K562 (cell line): Measurements from ENCODE around the gene ZMIZ1. TPM values are rescaled to one million over a fixed set of nuclear protein-coding genes. Genes with fewer than 3 reads are reported as not detected.

ENCODE experiments used
- ATAC-seq: fragments of 200-7000 bp; cut with Tn5 transposase; 3 replicates; pipeline ENCODE4 v1.9.1; 2020; ENCODE audit warnings: moderate library complexity
- BruUV-seq: library from RNA; stranded (reverse); fragments of 400-500 nt; replicated peaks from 2 replicates; lab custom pipeline; 2021; lab: Mats Ljungman, UMichigan
- CTCF ChIA-PET: fragments of 300-600 bp; formaldehyde crosslinking; extraction: SDS; loops from one replicate; lab custom pipeline; 2021; ENCODE audit warnings: low intra/inter-chr PET ratio; lab: Yijun Ruan, JAX
- POLR2A ChIA-PET: fragments of 300-600, 350-650 bp; sonication (Branson Sonifier 250); formaldehyde crosslinking; extraction: SDS; loops from one replicate; lab custom pipeline; 2021; ENCODE audit warnings: antibody characterized with exemption, inconsistent platforms; lab: Yijun Ruan, JAX
- DNase-seq, 4 experiments: peaks; one replicate each; pipeline versions ENCODE4 v3.0.0 to v3.0.0-alpha.2; 2011 to 2018; ENCODE audit warnings: low spot score in 3 of 4, mixed read lengths in 3 of 4; ENCODE audit errors: extremely low read depth in 1 of 4
- FAIRE-seq: peaks from 2 replicates; lab custom pipeline; 2011; peaks lifted over from hg19 to GRCh38; lab: Jason Lieb, UNC
- H2AFZ ChIP-seq: 2 replicates; pipeline ENCODE4 v1.6.0; 2011; ENCODE audit warnings: low read depth, low read length, control low read depth, inconsistent platforms
- H3K27ac ChIP-seq: fragments of 200-600 bp; 3 replicates; pipeline ENCODE4 v1.8.0; 2011; ENCODE audit warnings: low read depth, mild to moderate bottlenecking, control low read depth, inconsistent platforms, low read length, moderate library complexity, mixed read lengths; ENCODE audit errors: extremely low read depth
- H3K27me3 ChIP-seq, 2 experiments: fragments of 300-600 bp in 1 of 2; 2 replicates in 1 of 2; 3 replicates in 1 of 2; pipeline versions ENCODE4 v1.6.0 to v1.8.0; 2011; ENCODE audit warnings: inconsistent platforms in 2 of 2, low read length in 2 of 2, mild to moderate bottlenecking in 1 of 2, mixed read lengths in 1 of 2, moderate library complexity in 1 of 2; ENCODE audit not compliant: control insufficient read depth in 2 of 2, insufficient read depth in 2 of 2
- H3K36me3 ChIP-seq: fragments of 300-600 bp; 3 replicates; pipeline ENCODE4 v1.8.0; 2011; ENCODE audit warnings: mild to moderate bottlenecking, low read length, inconsistent platforms; ENCODE audit not compliant: control insufficient read depth, insufficient read depth
- H3K4me1 ChIP-seq, 2 experiments: fragments of 200-600 bp in 1 of 2; replicated peaks in 1 of 2; 2 replicates in 1 of 2; 3 replicates in 1 of 2; pipeline versions ENCODE4 v1.5.1 to v1.8.0; 2011; ENCODE audit warnings: inconsistent platforms in 2 of 2, low read length in 2 of 2, mild to moderate bottlenecking in 1 of 2, mixed read lengths in 1 of 2, moderate library complexity in 1 of 2; ENCODE audit not compliant: control insufficient read depth in 2 of 2, insufficient read depth in 2 of 2
- H3K4me2 ChIP-seq: 2 replicates; pipeline ENCODE4 v1.6.1; 2011; ENCODE audit warnings: low read length, control low read depth, inconsistent platforms, mixed read lengths; ENCODE audit not compliant: insufficient read depth
- H3K4me3 ChIP-seq: fragments of 200-600 bp; sonication (generic), shearing (Covaris generic); 2 replicates; pipeline ENCODE4 v1.5.1; 2016; ENCODE audit warnings: control low read depth, inconsistent platforms
- H3K79me2 ChIP-seq: fragments of 200-600 bp; 3 replicates; pipeline ENCODE4 v1.8.0; 2011; ENCODE audit warnings: low read length, inconsistent platforms; ENCODE audit not compliant: control insufficient read depth, insufficient read depth
- H3K9ac ChIP-seq, 2 experiments: 2 replicates each; pipeline versions ENCODE4 v1.6.0 to v1.6.1; 2011; ENCODE audit warnings: low read depth in 2 of 2, low read length in 2 of 2, control low read depth in 1 of 2, inconsistent platforms in 1 of 2, mild to moderate bottlenecking in 1 of 2, mixed read lengths in 1 of 2; ENCODE audit not compliant: insufficient read depth in 1 of 2
- H3K9me1 ChIP-seq: one replicate; pipeline ENCODE4 v1.6.0; 2011; ENCODE audit warnings: inconsistent platforms, mild to moderate bottlenecking, low read length, moderate library complexity; ENCODE audit not compliant: control insufficient read depth, insufficient read depth
- H3K9me3 ChIP-seq: replicated peaks from 2 replicates; pipeline ENCODE4 v1.5.1; 2011; ENCODE audit warnings: low read depth, low read length, inconsistent platforms; ENCODE audit not compliant: control insufficient read depth, insufficient read depth
- H4K20me1 ChIP-seq: replicated peaks from 2 replicates; pipeline ENCODE4 v1.6.1; 2011; ENCODE audit warnings: low read length, inconsistent platforms, mixed read lengths; ENCODE audit not compliant: control insufficient read depth, insufficient read depth
- ARID2 ChIP-seq: fragments of 450-650 bp; IDR thresholded peaks from 2 replicates; pipeline ENCODE4 v1.6.1; 2017; ENCODE audit warnings: antibody characterized with exemption, mild to moderate bottlenecking
- CSDE1 ChIP-seq, 2 experiments: fragments of 450-650 bp; IDR thresholded peaks; 2 replicates each; pipeline ENCODE4 v1.6.1; 2016; ENCODE audit warnings: mild to moderate bottlenecking in 1 of 2
- E2F6 ChIP-seq, 2 experiments: IDR thresholded peaks; 2 replicates each; pipeline ENCODE4 v1.6.1; 2011; ENCODE audit warnings: borderline replicate concordance in 1 of 2, control low read depth in 1 of 2, low read depth in 1 of 2, low read length in 1 of 2, mild to moderate bottlenecking in 1 of 2, mixed read lengths in 1 of 2, moderate library complexity in 1 of 2; ENCODE audit not compliant: insufficient read depth in 1 of 2, insufficient read length in 1 of 2, poor library complexity in 1 of 2, severe bottlenecking in 1 of 2; ENCODE audit errors: extremely low read depth in 1 of 2
- GABPA ChIP-seq: fragments of 200-800 bp; sonication (Bioruptor generic); conservative IDR thresholded peaks from 2 replicates; pipeline ENCODE4 v1.6.1; 2016; ENCODE audit warnings: low read depth, missing genetic modification characterization, missing compliant biosample characterization
- GABPB2 ChIP-seq: fragments of 250-450 bp; sonication (Bioruptor Pico); conservative IDR thresholded peaks from 2 replicates; pipeline ENCODE4 v1.5.1; 2021; ENCODE audit warnings: mild to moderate bottlenecking
- GTF2E2 ChIP-seq: fragments of 200-800 bp; sonication (Bioruptor generic); IDR thresholded peaks from 2 replicates; pipeline ENCODE4 v1.6.1; 2016; ENCODE audit warnings: missing genetic modification characterization, missing compliant biosample characterization
- KDM4B ChIP-seq, 2 experiments: fragments of 450-650 bp in 1 of 2; sonication (generic) in 1 of 2; IDR thresholded peaks; 2 replicates each; pipeline ENCODE4 v1.6.1; 2016 to 2017; ENCODE audit warnings: borderline replicate concordance in 2 of 2, antibody characterized with exemption in 1 of 2, low read depth in 1 of 2, mild to moderate bottlenecking in 1 of 2
- MAFK ChIP-seq: IDR thresholded peaks from 2 replicates; pipeline ENCODE4 v1.6.1; 2011; ENCODE audit warnings: low read length, improper control_type of control experiment
- NCOA1 ChIP-seq: fragments of 450-650 bp; IDR thresholded peaks from 2 replicates; pipeline ENCODE4 v1.6.1; 2016; ENCODE audit warnings: low read depth
- RUNX1 ChIP-seq: sonication (generic); IDR thresholded peaks from 2 replicates; pipeline ENCODE4 v1.6.1; 2016; ENCODE audit warnings: antibody characterized with exemption, low read depth
- SRSF3 ChIP-seq: fragments of 200-400 bp; formaldehyde crosslinking; IDR thresholded peaks from 2 replicates; pipeline ENCODE4 v1.6.1; 2016; ENCODE audit warnings: mild to moderate bottlenecking, low read length, moderate library complexity; ENCODE audit not compliant: insufficient read depth
- VEZF1 ChIP-seq: fragments of 200-800 bp; sonication (Bioruptor generic); IDR thresholded peaks from 2 replicates; pipeline ENCODE4 v1.6.1; 2017; ENCODE audit warnings: missing genetic modification characterization, missing compliant biosample characterization
- XRCC5 ChIP-seq: fragments of 200-400 bp; formaldehyde crosslinking; IDR thresholded peaks from 2 replicates; pipeline ENCODE4 v1.6.1; 2017; ENCODE audit warnings: low read depth, mild to moderate bottlenecking, low read length
- ZNF239 ChIP-seq: fragments of 250-450 bp; sonication (Bioruptor Pico); IDR thresholded peaks from 2 replicates; pipeline ENCODE4 v1.4.0; 2020; ENCODE audit warnings: mild to moderate bottlenecking
- WGBS: fragments of 100-300 bp; shearing (Covaris generic); methylation state at CpG from one replicate; pipeline ENCODE4 v1.1.6; 2016; ENCODE audit warnings: low coverage, mixed read lengths; ENCODE audit not compliant: insufficient coverage; ENCODE audit errors: missing lambda C conversion rate; 5-methylcytosine and 5-hydroxymethylcytosine counted together
- in situ Hi-C: fragments of 300-500 bp; cut with MboI; formaldehyde crosslinking; loops from 4 replicates; pipeline ENCODE4 v1.15.0; 2018; ENCODE audit warnings: inconsistent platforms, mixed read lengths
- intact Hi-C: fragments of 100-400 bp; cut with micrococcal nuclease; formaldehyde crosslinking; loops from 2 replicates; pipeline ENCODE4 v1.14.2; 2022
- polyA plus RNA-seq, 8 experiments: library from polyadenylated mRNA; depleted of rRNA in 4 of 8; stranded (reverse) in 5 of 8; unstranded in 3 of 8; fragments of >200 nt; fragmentation: Nextera tagmentation in 2 of 8; fragmentation: Illumina TruSeq in 1 of 8; extraction: Ambion mirVana in 2 of 8; extraction: Trizol in 1 of 8; gene quantifications; 2 replicates each; pipeline versions ENCODE4 v1.2.1 to v1.2.3, GENCODE V29; 2011 to 2014; ENCODE audit warnings: inconsistent platforms in 1 of 8, missing spikeins in 1 of 8
- total RNA-seq, 7 experiments: library from RNA; depleted of rRNA in 6 of 7; stranded (reverse); fragments of >200 nt in 6 of 7; fragmentation: Illumina TruSeq in 2 of 7; extraction: Trizol in 2 of 7; gene quantifications; 2 replicates each; pipeline versions ENCODE4 v1.2.1 to v1.2.3, GENCODE V29; 2011 to 2021; ENCODE audit warnings: low replicate concordance in 1 of 7

ZMIZ1 gene
- total and polyA plus RNA-seq, 9 of the 15 experiments (the other 6 are each of a cell fraction or from before 2014, with no cell fraction given) = 1.0 to 37.3 (median 4.3) TPM

- no peak overlapping the region for H3K9ac ChIP-seq
- no peaks in the 10 kb centered on the region; the same call in 1 of the 2 replicates for H4K20me1 ChIP-seq
- DNase-seq = no peak
- no peak for FAIRE-seq
- no peaks in the 10 kb centered on the region for H3K4me1 ChIP-seq
- no peak overlapping the region for H3K4me2 ChIP-seq
- H3K9me3 ChIP-seq = no peaks in the 10 kb centered on the region
- no peaks in the 10 kb centered on the region for H3K9me1 ChIP-seq
- ATAC-seq = no peak
- TF ChIP-seq XRCC5 (no peak), SRSF3 (no peak), RUNX1 (no peak), ZNF239 (CRISPR knock-in tag) (no peak), ARID2 (no peak), VEZF1 (CRISPR knock-in tag) (no peak), GTF2E2 (tag) (no peak), NCOA1 (no peak), GABPB2 (CRISPR knock-in tag) (no peak), E2F6 (IDR thresholded peaks at IDR 0.05; ENCODE audit: borderline replicate concordance in 1 of 2, extremely low read depth in 1 of 2, insufficient read depth in 1 of 2, insufficient read length in 1 of 2, low read depth in 1 of 2, low read length in 1 of 2, poor library complexity in 1 of 2, severe bottlenecking in 1 of 2) (no peak), KDM4B (IDR thresholded peaks at IDR 0.05; ENCODE audit: borderline replicate concordance in 2 of 2, low read depth in 1 of 2) (no peak), MAFK (no peak), GABPA (no peak), CSDE1 (IDR thresholded peaks at IDR 0.05) (no peak)
- ChIA-PET POLR2A (interaction anchor here (3.6 kb wide), 1 partner anchor 17 kb away, joined by 16 read pairs; no protein-coding TSS in a partner anchor), CTCF (no interaction called here)
- no TSS peak for BruUV-seq
- peaks cover 4% of the 10 kb centered on the region in 2 experiments; a peak in 2 of 5 replicates for H3K27me3 ChIP-seq
- H3K79me2 ChIP-seq = no peaks in the 10 kb centered on the region
- WGBS = 16% methylated on average over 4 of the region's 4 CpGs
- intact Hi-C loops = no loop called here
- no peak overlapping the region for H3K4me3 ChIP-seq
- H3K36me3 ChIP-seq = no peaks in the 10 kb centered on the region; the same call in 2 of the 3 replicates
- in situ Hi-C loops = no loop called here
- H2AFZ ChIP-seq = no peak overlapping the region
- no peak overlapping the region for H3K27ac ChIP-seq
These were observed 293.1 kb downstream of the ZMIZ1 start for GRCh38 chr10:79361726-79362397.
